ENCODE results near the gene SMIM24. TPM values are rescaled to one million over a fixed set of nuclear protein-coding genes. Genes with fewer than 3 reads are reported as not detected.

SMIM24 gene
- polyA plus RNA-seq, 2 of the 4 experiments (the other 2 are of a cell fraction): 1.0 to 1.2 TPM

DNA sequence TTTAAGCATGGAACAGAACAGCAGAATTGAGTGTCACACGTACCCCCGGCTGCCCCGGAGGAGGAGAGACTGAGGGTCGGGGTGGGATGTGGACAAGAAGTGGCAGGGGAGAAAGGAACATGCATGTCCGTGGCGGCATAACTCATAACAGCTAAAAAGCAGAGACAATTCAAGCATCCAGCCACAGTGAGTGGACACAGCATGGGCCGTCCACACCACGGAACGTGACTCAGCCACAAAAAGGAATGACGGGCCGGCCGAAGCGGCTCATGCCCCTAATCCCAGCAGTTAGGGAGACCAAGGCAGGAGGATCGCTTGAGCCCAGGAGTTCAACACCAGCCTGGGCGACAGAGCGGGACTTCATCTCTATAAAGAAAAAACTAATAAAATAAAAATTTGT is 12.6 kb upstream of the SMIM24 start:
- H3K27ac ChIP-seq: no peak overlapping the region
- POLR2A ChIA-PET: no interaction called here
- H3K4me2 ChIP-seq: no peak overlapping the region
- FAIRE-seq (no peak), ATAC-seq (no peak), DNase-seq (ENCODE audit: low read depth in 1 of 2, low spot score in 1 of 2) (no peak)
- TF ChIP-seq HOXA7 (CRISPR knock-in tag; IDR thresholded peaks at IDR 0.05) (no peak), POLR2AphosphoS2 (conservative IDR thresholded peaks at IDR 0.05; ENCODE audit: low read length) (no peak), RCOR1 (IDR thresholded peaks at IDR 0.05; ENCODE audit: low read depth, low read length) (no peak), CHD2 (IDR thresholded peaks at IDR 0.05; ENCODE audit: low read length, partially characterized antibody) (no peak), ZFP36 (IDR thresholded peaks at IDR 0.05; ENCODE audit: borderline replicate concordance, partially characterized antibody) (no peak), CBX2 (IDR thresholded peaks at IDR 0.05; ENCODE audit: borderline replicate concordance, low read depth) (no peak), HDAC2 (IDR thresholded peaks at IDR 0.05) (no peak), EHF (CRISPR knock-in tag; IDR thresholded peaks at IDR 0.05) (no peak), KDM5A (IDR thresholded peaks at IDR 0.05) (no peak), MAFK (IDR thresholded peaks at IDR 0.05; ENCODE audit: partially characterized antibody) (no peak), ZC3H11A (IDR thresholded peaks at IDR 0.05) (no peak), RNF2 (IDR thresholded peaks at IDR 0.05; ENCODE audit: borderline replicate concordance, low read depth) (no peak), ESRRA (IDR thresholded peaks at IDR 0.05; ENCODE audit: borderline replicate concordance, low read length) (no peak), SREBF2 (IDR thresholded peaks at IDR 0.05) (no peak), ZSCAN20 (CRISPR knock-in tag; IDR thresholded peaks at IDR 0.05) (no peak)
- TF ChIP-seq, protein P1, sequence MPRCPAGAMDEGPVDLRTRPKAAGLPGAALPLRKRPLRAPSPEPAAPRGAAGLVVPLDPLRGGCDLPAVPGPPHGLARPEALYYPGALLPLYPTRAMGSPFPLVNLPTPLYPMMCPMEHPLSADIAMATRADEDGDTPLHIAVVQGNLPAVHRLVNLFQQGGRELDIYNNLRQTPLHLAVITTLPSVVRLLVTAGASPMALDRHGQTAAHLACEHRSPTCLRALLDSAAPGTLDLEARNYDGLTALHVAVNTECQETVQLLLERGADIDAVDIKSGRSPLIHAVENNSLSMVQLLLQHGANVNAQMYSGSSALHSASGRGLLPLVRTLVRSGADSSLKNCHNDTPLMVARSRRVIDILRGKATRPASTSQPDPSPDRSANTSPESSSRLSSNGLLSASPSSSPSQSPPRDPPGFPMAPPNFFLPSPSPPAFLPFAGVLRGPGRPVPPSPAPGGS (IDR thresholded peaks at IDR 0.05): no peak
- TF ChIP-seq, protein P2, sequence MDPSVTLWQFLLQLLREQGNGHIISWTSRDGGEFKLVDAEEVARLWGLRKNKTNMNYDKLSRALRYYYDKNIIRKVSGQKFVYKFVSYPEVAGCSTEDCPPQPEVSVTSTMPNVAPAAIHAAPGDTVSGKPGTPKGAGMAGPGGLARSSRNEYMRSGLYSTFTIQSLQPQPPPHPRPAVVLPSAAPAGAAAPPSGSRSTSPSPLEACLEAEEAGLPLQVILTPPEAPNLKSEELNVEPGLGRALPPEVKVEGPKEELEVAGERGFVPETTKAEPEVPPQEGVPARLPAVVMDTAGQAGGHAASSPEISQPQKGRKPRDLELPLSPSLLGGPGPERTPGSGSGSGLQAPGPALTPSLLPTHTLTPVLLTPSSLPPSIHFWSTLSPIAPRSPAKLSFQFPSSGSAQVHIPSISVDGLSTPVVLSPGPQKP (IDR thresholded peaks at IDR 0.05; ENCODE audit: low read depth, low read length): no peak
- no peaks in the 10 kb centered on the region for H3K4me1 ChIP-seq
- CTCF ChIA-PET: interaction anchor here (2.3 to 5.0 kb wide), 2 partner anchors 8 to 20 kb away, joined by 10 to 27 read pairs; no protein-coding TSS in a partner anchor
- no peaks in the 10 kb centered on the region for H3K9me3 ChIP-seq
- WGBS (ENCODE audit: missing lambda C conversion rate): 92% methylated on average over 16 of the region's 16 CpGs
- no peak overlapping the region for H3K4me3 ChIP-seq

DNA sequence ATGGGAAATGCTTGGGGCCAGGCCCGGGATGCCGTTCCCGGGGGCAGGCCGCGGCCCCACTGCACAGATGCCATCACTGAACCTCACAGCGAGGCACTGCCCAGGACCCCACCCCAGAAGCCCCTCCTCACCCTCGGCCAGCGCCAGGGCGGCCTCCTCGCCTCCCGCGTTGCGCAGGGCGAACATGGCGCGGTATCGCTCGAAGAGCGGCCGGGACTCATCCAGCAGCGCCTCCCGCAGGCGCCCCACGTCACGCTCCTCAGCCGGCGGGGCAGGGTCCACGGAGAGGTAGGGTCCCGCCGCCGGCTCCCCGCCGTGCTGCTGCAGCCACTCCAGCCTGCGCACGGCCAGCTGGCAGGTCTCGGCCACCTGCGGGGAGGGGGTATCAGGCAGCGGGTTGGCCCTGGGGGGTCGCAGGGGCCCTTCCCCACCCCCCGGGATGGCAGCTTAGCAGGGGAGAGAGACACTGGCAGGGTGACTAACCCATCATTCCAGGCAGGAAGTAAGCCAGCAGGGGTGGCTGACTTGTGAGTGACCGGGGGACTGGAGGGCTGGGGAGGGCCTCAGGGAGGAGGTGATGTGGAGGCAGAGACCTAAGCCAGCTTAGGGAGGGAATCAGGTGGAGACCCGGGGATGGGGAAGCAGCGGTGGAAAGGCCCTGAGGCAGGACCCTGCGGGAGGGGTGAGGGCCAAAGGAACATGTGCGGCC is 12.0 kb upstream of the SMIM24 start:
- H3K4me1 ChIP-seq: no peaks in the 10 kb centered on the region
- CTCF ChIA-PET: interaction anchor here (5.0 kb wide), 1 partner anchor 19 kb away, joined by 27 read pairs; no protein-coding TSS in a partner anchor
- no peak for TF ChIP-seq KDM5A (IDR thresholded peaks at IDR 0.05)
- no peak for TF ChIP-seq FOXS1 (CRISPR knock-in tag; IDR thresholded peaks at IDR 0.05)
- TF ChIP-seq ESRRA (IDR thresholded peaks at IDR 0.05; ENCODE audit: borderline replicate concordance, low read length): no peak
- TF ChIP-seq HOXA7 (CRISPR knock-in tag; IDR thresholded peaks at IDR 0.05): no peak
- TF ChIP-seq, protein P3, sequence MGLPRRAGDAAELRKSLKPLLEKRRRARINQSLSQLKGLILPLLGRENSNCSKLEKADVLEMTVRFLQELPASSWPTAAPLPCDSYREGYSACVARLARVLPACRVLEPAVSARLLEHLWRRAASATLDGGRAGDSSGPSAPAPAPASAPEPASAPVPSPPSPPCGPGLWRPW (IDR thresholded peaks at IDR 0.05): no peak
- no peak for TF ChIP-seq HDAC2 (IDR thresholded peaks at IDR 0.05)
- POLR2A ChIA-PET: no interaction called here
- H3K4me3 ChIP-seq: no peak overlapping the region
- 95% methylated on average over 20 of the region's 45 CpGs for WGBS (ENCODE audit: missing lambda C conversion rate)
- H3K27ac ChIP-seq: no peak overlapping the region
- DNase-seq (ENCODE audit: low read depth in 1 of 2, low spot score in 1 of 2) (no peak), FAIRE-seq (no peak), ATAC-seq (no peak)
- H3K9me3 ChIP-seq: no peaks in the 10 kb centered on the region
- H3K4me2 ChIP-seq: no peak overlapping the region

DNA sequence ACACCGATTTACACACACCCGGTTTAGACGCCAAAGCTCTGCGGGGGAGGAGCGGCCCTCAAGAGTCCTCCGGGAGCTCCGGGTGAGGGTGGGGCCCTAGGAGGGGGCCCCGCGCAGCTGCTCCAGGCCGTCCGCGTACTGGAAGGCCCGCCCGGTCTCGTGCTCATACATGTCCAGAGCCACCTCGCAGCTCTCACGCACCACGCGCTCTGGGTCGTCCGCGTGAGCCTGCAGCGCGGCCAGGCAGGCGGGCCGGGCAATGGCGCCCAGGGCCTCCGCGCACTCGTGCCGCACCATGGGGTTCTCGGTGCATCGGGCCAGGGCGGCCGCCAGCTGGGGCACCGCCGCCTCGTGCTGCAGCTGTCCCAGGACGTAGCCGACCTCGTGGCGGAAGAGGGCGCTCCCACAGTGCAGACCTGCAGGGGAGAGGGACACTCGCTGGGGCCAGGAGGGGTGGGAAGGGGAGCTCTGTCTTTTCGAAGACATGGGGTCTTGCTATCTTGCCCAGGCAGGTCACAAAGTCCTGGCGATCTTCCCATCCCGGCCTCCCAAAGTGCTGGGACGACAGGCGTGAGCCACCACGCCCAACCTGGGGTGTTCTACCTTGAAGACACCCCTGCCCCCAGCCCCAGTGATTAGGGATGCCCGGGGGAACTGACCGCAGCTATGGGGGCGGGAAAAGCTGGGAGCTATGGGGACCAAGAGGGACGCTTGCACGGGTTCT is 11.2 kb upstream of the SMIM24 start:
- DNase-seq (ENCODE audit: low read depth in 1 of 2, low spot score in 1 of 2) (no peak), FAIRE-seq (no peak), ATAC-seq (no peak)
- Histone ChIP-seq H3K4me2 (no peak overlapping the region), H3K9me3 (no peaks in the 10 kb centered on the region), H3K4me1 (no peaks in the 10 kb centered on the region), H3K27ac (no peak overlapping the region), H3K4me3 (no peak overlapping the region)
- TF ChIP-seq HDAC2 (IDR thresholded peaks at IDR 0.05): no peak
- TF ChIP-seq CHD2 (IDR thresholded peaks at IDR 0.05; ENCODE audit: low read length, partially characterized antibody): no peak
- TF ChIP-seq, protein P4, sequence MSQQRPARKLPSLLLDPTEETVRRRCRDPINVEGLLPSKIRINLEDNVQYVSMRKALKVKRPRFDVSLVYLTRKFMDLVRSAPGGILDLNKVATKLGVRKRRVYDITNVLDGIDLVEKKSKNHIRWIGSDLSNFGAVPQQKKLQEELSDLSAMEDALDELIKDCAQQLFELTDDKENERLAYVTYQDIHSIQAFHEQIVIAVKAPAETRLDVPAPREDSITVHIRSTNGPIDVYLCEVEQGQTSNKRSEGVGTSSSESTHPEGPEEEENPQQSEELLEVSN (IDR thresholded peaks at IDR 0.05; ENCODE audit: borderline replicate concordance, low read depth): no peak
- TF ChIP-seq JUN (IDR thresholded peaks at IDR 0.05): no peak
- TF ChIP-seq HEYL (CRISPR knock-in tag; IDR thresholded peaks at IDR 0.05): no peak
- TF ChIP-seq, protein P5, sequence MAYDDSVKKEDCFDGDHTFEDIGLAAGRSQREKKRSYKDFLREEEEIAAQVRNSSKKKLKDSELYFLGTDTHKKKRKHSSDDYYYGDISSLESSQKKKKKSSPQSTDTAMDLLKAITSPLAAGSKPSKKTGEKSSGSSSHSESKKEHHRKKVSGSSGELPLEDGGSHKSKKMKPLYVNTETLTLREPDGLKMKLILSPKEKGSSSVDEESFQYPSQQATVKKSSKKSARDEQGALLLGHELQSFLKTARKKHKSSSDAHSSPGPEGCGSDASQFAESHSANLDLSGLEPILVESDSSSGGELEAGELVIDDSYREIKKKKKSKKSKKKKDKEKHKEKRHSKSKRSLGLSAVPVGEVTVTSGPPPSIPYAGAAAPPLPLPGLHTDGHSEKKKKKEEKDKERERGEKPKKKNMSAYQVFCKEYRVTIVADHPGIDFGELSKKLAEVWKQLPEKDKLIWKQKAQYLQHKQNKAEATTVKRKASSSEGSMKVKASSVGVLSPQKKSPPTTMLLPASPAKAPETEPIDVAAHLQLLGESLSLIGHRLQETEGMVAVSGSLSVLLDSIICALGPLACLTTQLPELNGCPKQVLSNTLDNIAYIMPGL (CRISPR knock-in tag; IDR thresholded peaks at IDR 0.05; ENCODE audit: borderline replicate concordance): no peak
- no peak for TF ChIP-seq EHMT2 (IDR thresholded peaks at IDR 0.05; ENCODE audit: low read depth)
- POLR2A ChIA-PET: no interaction called here
- CTCF ChIA-PET: interaction anchor here (0.5 to 5.0 kb wide), 4 partner anchors 18 to 187 kb away, joined by 3 to 27 read pairs (median 5); no protein-coding TSS in a partner anchor
- WGBS (ENCODE audit: missing lambda C conversion rate): 94% methylated on average over 15 of the region's 55 CpGs

Measured in A549 (cell line).